NCI-H2081 (cell line): ENCODE measurements around the gene FBXW9.
"Not testable (repeated sequence)": the region's sequence is repeated elsewhere in the genome, so short reads cannot be mapped to it uniquely, and the experiment has no call there.

ENCODE experiments used
- DNase-seq, 2 experiments: peaks; one replicate each; lab custom pipeline; 2025; lab: John Stamatoyannopoulos, UW

FBXW9 gene

GRCh38 chr19:12681074-12681987, 15.1 kb downstream of the FBXW9 start, which contains the start of gene DHPS:
Gene DHPS (minus strand): TSS chr19:12681880. CDS start chr19:12681766, 114 bp downstream.
- peak; percentile 95 to 96 for DNase-seq

DNA sequence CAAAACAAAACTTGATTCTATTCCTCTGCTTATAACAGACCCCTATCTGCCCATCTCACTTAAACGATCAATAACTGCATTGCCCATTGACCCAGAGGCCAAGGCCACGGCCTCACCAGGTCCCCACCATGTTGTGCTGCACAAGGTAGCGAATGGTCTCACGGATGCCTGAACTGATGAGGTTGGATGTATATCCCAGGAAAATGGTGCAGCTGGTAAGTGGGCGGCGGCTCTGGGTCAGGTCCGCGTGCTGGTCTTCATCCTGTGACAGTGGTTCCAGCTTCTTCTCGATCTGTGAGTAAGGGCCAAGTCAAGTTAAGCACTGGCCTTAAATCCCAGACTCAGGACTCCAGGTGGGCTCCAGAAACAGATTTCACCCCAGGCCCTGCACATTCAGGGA, 16.4 kb downstream of the FBXW9 start:
- DNase-seq: no peak

GRCh38 chr19:12678039-12678438, 18.4 kb downstream of the FBXW9 start:
- DNase-seq: not testable (repeated sequence)

- no peak for DNase-seq
Observed at GRCh38 chr19:12676928-12677327, 19.5 kb downstream of the FBXW9 start.

DNA sequence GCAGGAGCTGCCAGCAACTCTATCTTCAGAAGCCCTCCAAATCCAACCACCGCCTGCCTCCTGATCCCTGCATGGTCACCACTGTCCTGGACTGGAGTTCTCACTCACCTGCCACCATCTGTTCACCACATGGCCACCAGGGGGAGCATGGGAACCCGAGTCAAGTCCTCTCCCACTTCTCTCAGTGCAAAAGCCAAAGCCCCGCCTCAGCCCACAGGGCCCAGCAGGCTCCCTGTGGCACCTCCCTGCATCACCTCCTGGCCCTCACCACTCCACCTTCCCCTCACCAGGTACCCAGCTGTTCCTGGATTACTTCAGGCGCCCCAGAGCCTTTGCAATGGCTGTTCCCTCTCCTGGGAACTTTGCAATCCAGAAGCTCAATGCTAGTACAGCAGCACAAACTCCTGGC, 20.0 kb downstream of the FBXW9 start:
- peak; percentile 67 to 73 for DNase-seq

- no peak for DNase-seq
Observed at GRCh38 chr19:12675940-12676339, 20.5 kb downstream of the FBXW9 start.

- DNase-seq: no peak
Observed at GRCh38 chr19:12675399-12675798, 21.0 kb downstream of the FBXW9 start.

GRCh38 chr19:12672744-12673143, 23.7 kb downstream of the FBXW9 start:
- no peak for DNase-seq

- no peak for DNase-seq
Observed at GRCh38 chr19:12670159-12670928, 26.1 kb downstream of the FBXW9 start.

DNA sequence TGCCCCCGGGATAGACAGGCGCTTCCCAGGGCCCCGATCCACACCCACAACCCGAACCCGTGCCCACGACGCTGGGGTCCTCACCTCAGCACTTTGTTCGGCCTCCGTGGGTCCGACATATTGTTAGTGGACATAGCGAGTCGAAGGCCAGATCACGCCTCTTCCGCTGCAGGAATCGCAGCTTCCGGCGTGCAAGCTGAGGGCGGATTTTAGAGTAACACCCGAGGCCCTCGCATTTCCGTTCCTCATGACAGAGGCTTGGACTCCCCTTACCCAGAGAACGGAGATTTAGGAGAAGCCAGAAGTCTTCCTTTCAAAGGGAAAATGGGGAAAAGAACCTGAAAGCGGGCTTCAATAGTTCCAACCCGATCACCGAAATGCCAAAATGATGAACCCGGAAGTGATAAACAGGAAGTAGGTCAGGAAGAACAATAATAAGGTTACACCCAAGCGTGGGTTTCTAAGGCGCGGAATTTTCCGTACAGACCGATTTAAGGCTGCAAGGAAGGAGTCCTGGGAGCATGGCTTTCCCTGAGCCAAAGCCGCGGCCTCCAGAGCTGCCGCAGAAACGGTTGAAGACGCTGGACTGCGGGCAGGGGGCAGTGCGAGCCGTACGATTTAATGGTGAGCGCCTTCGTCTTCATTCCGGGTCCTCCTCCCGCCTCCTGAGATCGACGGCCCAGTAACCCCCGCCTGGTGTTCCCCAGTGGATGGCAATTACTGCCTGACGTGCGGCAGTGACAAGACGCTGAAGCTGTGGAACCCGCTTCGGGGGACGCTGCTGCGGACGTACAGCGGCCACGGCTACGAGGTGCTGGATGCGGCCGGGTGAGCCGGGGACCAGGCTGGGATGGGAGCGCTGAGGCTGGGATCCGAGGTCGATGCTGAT, 26.9 kb downstream of the FBXW9 start:
- DNase-seq: peak; percentile 43 to 65

GRCh38 chr19:12668932-12669269, 27.5 kb downstream of the FBXW9 start:
- DNase-seq: no peak

DNA sequence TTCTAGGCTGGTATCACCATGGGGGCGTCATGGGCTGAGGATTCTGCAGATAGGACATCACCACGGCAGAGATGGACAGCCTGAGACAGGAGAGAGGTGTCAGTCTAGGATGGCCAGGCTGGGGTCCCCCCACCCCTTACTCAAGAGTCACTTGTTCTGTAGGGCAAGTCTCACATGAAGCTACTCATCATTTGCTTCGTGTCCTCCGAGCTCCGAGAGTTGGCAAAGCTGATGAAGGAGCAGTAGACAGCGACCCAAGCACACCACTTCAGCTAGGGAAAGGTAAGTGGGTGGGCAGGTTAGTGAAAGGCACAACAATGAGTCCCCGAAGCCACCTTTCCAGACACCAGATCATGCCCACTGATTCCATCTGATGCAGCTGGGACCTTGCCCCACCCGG, 28.1 kb downstream of the FBXW9 start:
- DNase-seq: no peak

DNA sequence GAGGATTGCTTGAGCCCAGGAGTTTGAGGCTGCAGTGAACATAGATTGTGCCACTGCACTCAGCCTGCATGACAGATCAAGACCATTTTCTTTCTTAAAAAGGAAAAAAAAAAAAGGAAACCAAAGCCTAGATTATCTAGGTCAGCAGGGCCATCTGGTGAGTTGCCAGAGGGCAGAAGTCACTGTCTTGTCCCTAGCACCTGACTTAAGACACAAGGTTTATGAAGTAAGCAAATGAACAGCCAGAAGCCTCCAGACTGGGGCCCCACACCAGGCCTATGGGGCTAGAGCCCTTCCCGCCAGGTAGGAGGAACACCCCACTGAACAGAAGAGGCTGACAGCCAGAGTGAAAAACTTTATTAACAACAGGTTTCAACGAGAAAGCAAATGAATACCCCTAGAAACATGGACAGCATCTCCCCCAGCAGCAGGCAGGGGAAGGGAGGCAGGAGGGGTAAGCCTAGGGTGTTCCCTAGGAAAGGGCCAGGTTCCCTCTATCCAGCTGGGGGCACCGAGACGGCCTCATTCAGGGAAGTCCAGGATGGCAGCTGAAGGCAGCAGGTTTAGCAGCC, 28.6 kb downstream of the FBXW9 start:
- DNase-seq: no peak

DNA sequence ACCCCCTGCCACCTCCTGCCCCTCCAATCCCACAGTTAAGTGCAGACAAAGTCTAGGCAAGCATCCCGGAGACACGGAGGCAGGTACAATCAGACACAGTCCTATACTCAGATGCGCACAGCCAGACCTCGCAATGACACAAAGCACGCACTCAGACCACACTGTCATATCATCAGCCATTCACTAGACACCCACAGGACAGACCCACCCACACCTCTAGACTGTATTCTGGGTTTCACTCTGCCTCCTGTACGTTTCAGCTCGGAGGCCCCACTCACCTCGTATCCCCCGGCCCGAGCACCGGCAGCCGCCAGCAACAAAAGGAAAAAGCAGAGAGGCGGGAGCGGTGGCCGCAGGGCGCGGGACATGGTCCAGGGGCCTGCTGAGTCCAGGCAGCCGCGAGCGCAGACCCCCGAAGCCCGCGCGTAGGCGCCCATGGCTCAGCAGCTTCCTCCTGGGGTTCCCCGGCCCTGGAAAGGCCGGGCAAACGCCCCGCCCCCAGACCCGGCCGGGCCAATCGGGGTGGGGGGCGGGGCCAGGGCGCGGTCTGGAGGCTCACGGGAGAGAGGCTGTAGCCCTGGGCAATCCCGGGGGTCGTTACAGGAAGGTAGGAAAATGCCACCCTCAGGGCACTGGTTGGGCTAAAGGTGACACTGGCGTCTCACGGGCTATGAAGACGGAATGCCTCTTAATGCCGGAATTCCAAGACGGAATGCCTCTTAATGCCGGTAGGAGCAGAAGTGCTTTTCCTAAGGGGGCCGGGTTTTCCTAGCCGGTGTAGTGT, 30.0 kb downstream of the FBXW9 start, which contains the start of the genes MAN2B1 and WDR83:
MAN2B1 (minus strand) TSS at position 478 of the 784 bp plus-strand sequence; CDS start at position 437, 41 bp downstream.
WDR83 (plus strand) TSS at position 543 of the 784 bp plus-strand sequence. CDS start 2,984 bp downstream, outside the sequence.
- DNase-seq: peak; percentile 75 to 78

GRCh38 chr19:12665671-12666264, 30.7 kb downstream of the FBXW9 start:
- no peak for DNase-seq

GRCh38 chr19:12665281-12665573, 31.2 kb downstream of the FBXW9 start:
- DNase-seq: no peak

GRCh38 chr19:12664406-12665280, 31.8 kb downstream of the FBXW9 start:
- no peak for DNase-seq

DNA sequence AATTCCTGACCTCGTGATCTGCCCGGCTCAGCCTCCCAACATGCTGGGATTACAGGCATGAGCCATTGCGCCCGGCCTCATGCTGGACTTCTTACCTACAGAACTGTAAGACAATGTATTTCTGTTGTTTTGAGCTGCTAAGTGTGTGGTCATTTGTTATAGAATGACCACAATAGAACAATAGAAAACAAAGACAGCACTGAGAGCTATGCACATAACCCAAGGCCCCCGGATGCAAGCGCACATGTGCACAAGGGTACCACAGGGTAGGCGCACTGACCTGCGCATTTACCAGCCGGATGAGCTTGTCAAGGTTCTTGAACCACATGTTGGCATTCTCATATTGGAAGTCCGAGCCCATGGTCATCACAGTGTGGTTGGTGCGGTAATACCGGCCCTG, 35.5 kb downstream of the FBXW9 start:
- DNase-seq: no peak

DNA sequence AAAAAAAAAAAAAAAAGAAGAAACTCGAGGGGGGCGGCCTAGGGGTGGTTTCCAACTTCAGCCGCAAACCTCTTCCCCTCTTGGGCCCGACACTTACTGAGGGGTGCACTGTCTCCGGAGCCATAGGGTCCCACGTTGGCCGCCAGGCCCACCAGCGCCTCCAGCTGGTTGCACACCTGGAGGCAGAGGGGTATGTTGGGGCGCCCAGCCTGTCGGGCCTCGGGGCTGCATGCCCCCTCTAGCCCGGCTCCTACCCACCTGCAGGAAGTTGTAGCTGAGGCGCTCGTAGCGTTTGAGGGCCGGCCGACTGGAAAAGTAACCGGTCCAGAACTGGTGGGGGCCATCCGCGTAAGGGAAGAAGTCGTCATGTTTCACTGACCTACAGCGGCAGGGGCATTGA, 38.5 kb downstream of the FBXW9 start:
- DNase-seq: no peak
